Endothelial cell of umbilical vein (primary cell): Measurements from ENCODE around the gene MOB2. TPM values are rescaled to one million over a fixed set of nuclear protein-coding genes. Genes with fewer than 3 reads are reported as not detected.

ENCODE experiments used
- Bru-seq: library from RNA; stranded (reverse); fragments of 400-500 nt; gene quantifications from one replicate; lab custom pipeline; 2021; lab: Mats Ljungman, UMichigan
- BruChase-seq, 2 experiments: library from RNA; stranded (reverse); fragments of 400-500 nt; gene quantifications; one replicate each; lab custom pipeline; 2021; lab: Mats Ljungman, UMichigan
- BruUV-seq: library from RNA; stranded (reverse); fragments of 400-500 nt; replicated peaks from 2 replicates; lab custom pipeline; 2021; lab: Mats Ljungman, UMichigan
- CTCF ChIA-PET: fragments of 300-600, 350-600 bp; sonication (Branson Sonifier 250); formaldehyde crosslinking; loops from one replicate; lab custom pipeline; 2021; ENCODE audit warnings: antibody characterized with exemption, inconsistent platforms; lab: Charles Lee
- POLR2A ChIA-PET: fragments of 300-600, 350-600 bp; sonication (Branson Sonifier 250); formaldehyde crosslinking; loops from one replicate; lab custom pipeline; 2021; ENCODE audit warnings: antibody characterized with exemption, inconsistent platforms; lab: Charles Lee
- DNase-seq: peaks from one replicate; pipeline ENCODE4 v3.0.0-alpha.2; 2011; ENCODE audit warnings: low read depth, low spot score
- FAIRE-seq: peaks from 2 replicates; lab custom pipeline; 2011; peaks lifted over from hg19 to GRCh38; lab: Jason Lieb, UNC
- H2AFZ ChIP-seq: 2 replicates; pipeline ENCODE4 v1.6.0; 2012; ENCODE audit warnings: low read depth, low read length, control low read depth, inconsistent platforms
- H3K27ac ChIP-seq: 2 replicates; pipeline ENCODE4 v1.5.1; 2011; ENCODE audit warnings: low read depth, mild to moderate bottlenecking, control low read depth, low read length, moderate library complexity; ENCODE audit not compliant: insufficient read depth
- H3K27me3 ChIP-seq, 2 experiments: 2 replicates each; pipeline versions ENCODE4 v1.6.0 to v1.6.1; 2011; ENCODE audit warnings: low read length in 2 of 2, mixed read lengths in 1 of 2; ENCODE audit not compliant: control insufficient read depth in 2 of 2, insufficient read depth in 2 of 2
- H3K36me3 ChIP-seq, 2 experiments: 2 replicates in 1 of 2; 3 replicates in 1 of 2; pipeline ENCODE4 v1.5.1; 2011; ENCODE audit warnings: low read length in 2 of 2, mild to moderate bottlenecking in 1 of 2, moderate library complexity in 1 of 2; ENCODE audit not compliant: control insufficient read depth in 2 of 2, insufficient read depth in 2 of 2; ENCODE audit errors: extremely low read depth in 1 of 2
- H3K4me1 ChIP-seq: 3 replicates; pipeline ENCODE4 v1.5.1; 2011; ENCODE audit warnings: mild to moderate bottlenecking, low read length; ENCODE audit not compliant: control insufficient read depth, insufficient read depth; ENCODE audit errors: extremely low read depth
- H3K4me2 ChIP-seq: 2 replicates; pipeline ENCODE4 v1.6.1; 2011; ENCODE audit warnings: low read length, control low read depth, mixed read lengths; ENCODE audit not compliant: insufficient read depth
- H3K4me3 ChIP-seq, 3 experiments: fragments of 200-600 bp in 1 of 3; sonication (generic), shearing (Covaris generic) in 1 of 3; replicated peaks in 1 of 3; 2 replicates each; pipeline ENCODE4 v1.5.1; 2011 to 2016; ENCODE audit warnings: control low read depth in 3 of 3, low read length in 3 of 3, mild to moderate bottlenecking in 2 of 3, inconsistent platforms in 1 of 3, low read depth in 1 of 3, moderate library complexity in 1 of 3; ENCODE audit not compliant: insufficient read depth in 1 of 3
- H3K79me2 ChIP-seq: 2 replicates; pipeline ENCODE4 v1.6.0; 2012; ENCODE audit warnings: low read length, inconsistent platforms; ENCODE audit not compliant: control insufficient read depth, insufficient read depth
- H3K9ac ChIP-seq: replicated peaks from 2 replicates; pipeline ENCODE3; 2011; ENCODE audit warnings: low read length, control low read depth; ENCODE audit not compliant: insufficient read depth; ENCODE audit errors: extremely low read depth
- H3K9me1 ChIP-seq: replicated peaks from 3 replicates; pipeline ENCODE4 v1.6.0; 2011; ENCODE audit warnings: mild to moderate bottlenecking, low read length; ENCODE audit not compliant: control insufficient read depth, insufficient read depth; ENCODE audit errors: extremely low read depth
- H3K9me3 ChIP-seq: replicated peaks from 2 replicates; pipeline ENCODE4 v1.5.1; 2012; ENCODE audit warnings: low read length, inconsistent platforms; ENCODE audit not compliant: control insufficient read depth, insufficient read depth
- H4K20me1 ChIP-seq: replicated peaks from 2 replicates; pipeline ENCODE3; 2011; ENCODE audit warnings: mild to moderate bottlenecking, low read length; ENCODE audit not compliant: control insufficient read depth, insufficient read depth; ENCODE audit errors: extremely low read depth
- CTCF ChIP-seq, 2 donors: IDR thresholded peaks; 1 replicate in 1 of 2; 2 replicates in 1 of 2; pipeline ENCODE4 v1.5.1; 2011; ENCODE audit warnings: low read length in 2 of 2, mild to moderate bottlenecking in 2 of 2, moderate library complexity in 2 of 2, control low read depth in 1 of 2, inconsistent platforms in 1 of 2, low read depth in 1 of 2; ENCODE audit not compliant: insufficient read depth in 1 of 2; ENCODE audit errors: extremely low read depth in 1 of 2
- EZH2 ChIP-seq: IDR thresholded peaks from 2 replicates; pipeline ENCODE4 v1.6.1; 2012; ENCODE audit warnings: borderline replicate concordance, low read depth, mild to moderate bottlenecking, moderate library complexity, low read length, inconsistent platforms; ENCODE audit not compliant: severe bottlenecking
- FOS ChIP-seq: IDR thresholded peaks from 2 replicates; pipeline ENCODE4 v1.6.1; 2011; ENCODE audit warnings: mild to moderate bottlenecking, low read length, moderate library complexity, borderline replicate concordance; ENCODE audit not compliant: insufficient read depth
- GATA2 ChIP-seq: IDR thresholded peaks from 2 replicates; pipeline ENCODE4 v1.7.0; 2011; ENCODE audit warnings: low read depth, mild to moderate bottlenecking, moderate library complexity, mixed read lengths, low read length; ENCODE audit not compliant: insufficient read length, insufficient read depth
- JUN ChIP-seq: IDR thresholded peaks from 2 replicates; pipeline ENCODE4 v1.6.1; 2011; ENCODE audit warnings: borderline replicate concordance, low read depth; ENCODE audit not compliant: insufficient read length, insufficient read depth
- MAX ChIP-seq: IDR thresholded peaks from 2 replicates; pipeline ENCODE4 v1.6.1; 2011; ENCODE audit not compliant: insufficient read depth, insufficient read length
- MYC ChIP-seq: IDR thresholded peaks from one replicate; pipeline ENCODE4 v1.6.1; 2011; ENCODE audit warnings: mild to moderate bottlenecking, low read depth, low read length
- POLR2A ChIP-seq: IDR thresholded peaks from 2 replicates; pipeline ENCODE4 v1.6.1; 2012; ENCODE audit warnings: low read depth, mild to moderate bottlenecking, control low read depth, low read length
- POLR2AphosphoS5 ChIP-seq: IDR thresholded peaks from 2 replicates; pipeline ENCODE4 v1.6.1; 2012; ENCODE audit warnings: low read depth, mild to moderate bottlenecking, control low read depth, low read length, moderate library complexity; ENCODE audit not compliant: insufficient read depth
- dilution Hi-C: fragments of 300-500 bp; cut with MboI; formaldehyde crosslinking; loops from one replicate; pipeline ENCODE4 v1.15.0; 2019; ENCODE audit warnings: low sequenced_read_pairs; ENCODE audit not compliant: extremely low pct_ligation_motif_present
- intact Hi-C: fragments of 100-400 bp; cut with micrococcal nuclease; formaldehyde crosslinking; loops from one replicate; pipeline ENCODE4 v1.10.0; 2022
- long read RNA-seq: library from polyadenylated mRNA; stranded (forward); transcript quantifications from one replicate; pipeline ENCODE4 v2.0.0, GENCODE V29; 2021
- polyA minus RNA-seq, 3 experiments: library from RNA; depleted of rRNA, polyadenylated mRNA; stranded (reverse); fragments of >200 nt; gene quantifications; 1 replicate in 1 of 3; 2 replicates in 2 of 3; pipeline ENCODE4 v1.2.3, GENCODE V29; 2011
- polyA plus RNA-seq, 4 experiments: library from polyadenylated mRNA; depleted of rRNA in 3 of 4; stranded (reverse) in 3 of 4; unstranded in 1 of 4; fragments of >200 nt; gene quantifications; 2 replicates each; pipeline versions ENCODE4 v1.2.1 to v1.2.3, GENCODE V29; 2011 to 2012; ENCODE audit warnings: missing spikeins in 1 of 4
- total RNA-seq: library from RNA; stranded (reverse); gene quantifications from 2 replicates; pipeline ENCODE4 v1.2.3, GENCODE V29; 2021

The MOB2 gene
- total RNA-seq, result 38.2 and 39.0 TPM in 2 replicates
- polyA plus RNA-seq, result 50.6 and 54.9 TPM in 2 replicates
- polyA plus RNA-seq (2011; cell fraction: cytosol; rRNA removed), result 42.4 and 57.3 TPM in 2 replicates
- polyA plus RNA-seq (2011; cell fraction: nucleus; rRNA removed), result 64.3 and 74.2 TPM in 2 replicates
- 40.8 and 46.2 TPM in 2 replicates for polyA plus RNA-seq (2012)
- 39.7 and 40.3 TPM in 2 replicates for polyA minus RNA-seq
- 14.3 TPM for polyA minus RNA-seq (2011; cell fraction: cytosol; rRNA and poly(A)+ RNA removed)
- polyA minus RNA-seq (2011; cell fraction: nucleus; rRNA and poly(A)+ RNA removed), result 13.1 and 24.0 TPM in 2 replicates
- percentile 60 among the genes with signal in this experiment for Bru-seq, nascent RNA
- BruChase-seq, experiment 1, labeled RNA remaining after a 6-hour chase, result percentile 65 among the genes with signal in this experiment
- percentile 66 among the genes with signal in this experiment for BruChase-seq, experiment 2, labeled RNA remaining after a 2-hour chase
- long read RNA-seq, partial matches to known transcripts, result 55 of 73 reads
- long read RNA-seq, other reads (novel, unspliced or antisense), result 15 of 73 reads

GRCh38 chr11:1486054-1486825 is at the start of gene MOB2:
Gene MOB2 (minus strand): TSS chr11:1486779. CDS start chr11:1486556, 223 bp downstream.
- Histone ChIP-seq H3K27me3 (no peaks in the 10 kb centered on the region), H3K27ac (no peak within 1 kb of the TSS), H3K9me3 (no peaks in the 10 kb centered on the region), H3K9ac (no peak within 1 kb of the TSS), H3K9me1 (no peaks in the 10 kb centered on the region), H3K79me2 (peaks cover 6% of the 10 kb centered on the region), H3K4me1 (no peaks in the 10 kb centered on the region), H3K4me3 (no peak within 1 kb of the TSS), H3K4me2 (no peak within 1 kb of the TSS), H2AFZ (no peak within 1 kb of the TSS), H4K20me1 (no peaks in the 10 kb centered on the region), H3K36me3 (peaks cover 0 to 1% of the 10 kb centered on the region in 2 experiments)
- no TSS peak for BruUV-seq
- intact Hi-C loops, result no loop called here
- dilution Hi-C loops, result no loop called here
- ChIA-PET CTCF (no interaction called here), POLR2A (no interaction called here)
- DNase-seq, result peak; percentile 43
- FAIRE-seq, result no peak
- TF ChIP-seq GATA2, result no peak
- no peak for TF ChIP-seq FOS
- no peak for TF ChIP-seq CTCF (IDR thresholded peaks at IDR 0.05; ENCODE audit: extremely low read depth in 1 of 2, insufficient read depth in 1 of 2, low read depth in 1 of 2, low read length in 2 of 2)
- TF ChIP-seq POLR2A, result no peak
- TF ChIP-seq JUN, result no peak
- TF ChIP-seq MAX, result no peak
- no peak for TF ChIP-seq POLR2AphosphoS5
- no peak for TF ChIP-seq EZH2
- TF ChIP-seq MYC, result no peak
